Adrenal gland (tissue), 5 donors: Measurements from ENCODE around the gene C16orf54.

ENCODE experiments used
- POLR2A ChIP-seq, 2 donors: fragments of 450-650 bp; IDR thresholded peaks; one replicate each; pipeline ENCODE4 v1.6.1; 2017; ENCODE audit warnings: antibody characterized with exemption in 2 of 2, mild to moderate bottlenecking in 2 of 2, moderate library complexity in 1 of 2
- TF ChIP-seq, protein P1 (sequence below), 6 experiments: fragments of 450-650 bp in 4 of 6; fragments of 200-600 bp in 2 of 6; sonication (generic) in 1 of 6; IDR thresholded peaks; 1 replicate in 5 of 6; 2 replicates in 1 of 6; pipeline versions ENCODE4 v1.5.1 to v1.8.0; 2016 to 2021; ENCODE audit warnings: antibody characterized with exemption in 6 of 6, mild to moderate bottlenecking in 2 of 6, moderate library complexity in 1 of 6
- donor health status: DM: no; HTN: no; CAD: no.

DNA sequence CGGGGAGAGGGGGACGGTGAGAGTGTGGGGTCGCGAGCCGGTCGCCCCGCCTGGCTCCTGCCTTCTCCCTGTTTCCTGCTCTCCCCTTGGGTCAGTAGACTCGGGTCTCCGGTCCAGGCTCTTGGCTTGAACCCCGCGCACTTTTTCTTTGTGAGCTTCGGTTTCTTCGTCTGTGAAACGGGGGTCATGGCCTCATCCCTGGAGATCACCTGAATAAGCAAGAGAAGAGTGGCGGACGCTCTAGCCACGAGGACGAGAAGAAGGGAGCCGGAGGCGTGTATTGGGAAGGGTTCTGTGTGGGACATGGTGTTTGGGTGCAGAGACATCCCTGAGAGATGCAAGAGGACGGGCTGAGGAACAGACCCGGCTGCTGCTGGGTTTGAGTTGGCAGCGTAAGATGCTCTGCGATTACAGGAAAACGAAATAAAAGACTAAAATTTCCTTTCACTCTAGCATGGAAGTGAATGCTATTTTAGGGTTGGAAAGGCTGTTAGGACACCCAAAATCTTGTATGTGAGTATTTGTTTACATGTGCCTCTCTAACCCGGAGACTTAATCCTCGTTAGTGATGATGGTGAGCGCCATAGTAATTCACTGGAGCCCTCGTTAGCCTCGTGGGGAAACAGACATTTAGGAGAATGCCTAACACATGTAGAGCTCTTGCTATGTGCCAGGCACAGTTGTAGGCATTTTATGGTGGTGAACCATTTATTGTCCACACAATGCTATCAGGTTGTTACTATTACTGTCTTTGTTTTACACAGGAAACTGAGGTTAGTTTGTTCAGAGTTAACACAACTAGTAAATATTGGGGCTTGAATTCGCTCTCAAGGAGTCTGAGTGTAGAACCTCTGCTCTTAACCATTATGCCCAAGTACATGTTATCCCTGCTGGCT is 45.4 kb upstream of the C16orf54 start:
- TF ChIP-seq, protein P1, sequence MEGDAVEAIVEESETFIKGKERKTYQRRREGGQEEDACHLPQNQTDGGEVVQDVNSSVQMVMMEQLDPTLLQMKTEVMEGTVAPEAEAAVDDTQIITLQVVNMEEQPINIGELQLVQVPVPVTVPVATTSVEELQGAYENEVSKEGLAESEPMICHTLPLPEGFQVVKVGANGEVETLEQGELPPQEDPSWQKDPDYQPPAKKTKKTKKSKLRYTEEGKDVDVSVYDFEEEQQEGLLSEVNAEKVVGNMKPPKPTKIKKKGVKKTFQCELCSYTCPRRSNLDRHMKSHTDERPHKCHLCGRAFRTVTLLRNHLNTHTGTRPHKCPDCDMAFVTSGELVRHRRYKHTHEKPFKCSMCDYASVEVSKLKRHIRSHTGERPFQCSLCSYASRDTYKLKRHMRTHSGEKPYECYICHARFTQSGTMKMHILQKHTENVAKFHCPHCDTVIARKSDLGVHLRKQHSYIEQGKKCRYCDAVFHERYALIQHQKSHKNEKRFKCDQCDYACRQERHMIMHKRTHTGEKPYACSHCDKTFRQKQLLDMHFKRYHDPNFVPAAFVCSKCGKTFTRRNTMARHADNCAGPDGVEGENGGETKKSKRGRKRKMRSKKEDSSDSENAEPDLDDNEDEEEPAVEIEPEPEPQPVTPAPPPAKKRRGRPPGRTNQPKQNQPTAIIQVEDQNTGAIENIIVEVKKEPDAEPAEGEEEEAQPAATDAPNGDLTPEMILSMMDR (IDR thresholded peaks at IDR 0.05) = no peak
- TF ChIP-seq POLR2A (IDR thresholded peaks at IDR 0.05) = no peak
